ENCODE measurements around the gene GATB. TPM values are rescaled to one million over a fixed set of nuclear protein-coding genes. Genes with fewer than 3 reads are reported as not detected.

The GATB gene
- total RNA-seq, 1 experiment from 2014 or later = 22.7 TPM

GRCh38 chr4:151652841-151653547, 107.8 kb downstream of the GATB start:
- DNase-seq (ENCODE audit: low spot score) = no peak

- no peak for DNase-seq (ENCODE audit: low spot score)
Measured at GRCh38 chr4:151651496-151651895, 109.3 kb downstream of the GATB start.

GRCh38 chr4:151649479-151649878, 111.3 kb downstream of the GATB start:
- DNase-seq (ENCODE audit: low spot score) = no peak

GRCh38 chr4:151646322-151646721, 114.5 kb downstream of the GATB start:
- no peak for DNase-seq (ENCODE audit: low spot score)

- peak; percentile 48 for DNase-seq (ENCODE audit: low spot score)
Measured at GRCh38 chr4:151644622-151645021, 116.2 kb downstream of the GATB start.

- no peak for DNase-seq (ENCODE audit: low spot score)
Measured at GRCh38 chr4:151643564-151643963, 117.2 kb downstream of the GATB start.

- peak; percentile 18 for DNase-seq (ENCODE audit: low spot score)
Measured at GRCh38 chr4:151641983-151642382, 118.8 kb downstream of the GATB start.

- DNase-seq (ENCODE audit: low spot score) = peak; percentile 93
Measured at GRCh38 chr4:151641167-151641566, 119.6 kb downstream of the GATB start.

- no peak for DNase-seq (ENCODE audit: low spot score)
Measured at GRCh38 chr4:151640381-151640780, 120.4 kb downstream of the GATB start.

GRCh38 chr4:151638295-151638858, 122.4 kb downstream of the GATB start:
- DNase-seq (ENCODE audit: low spot score) = no peak

GRCh38 chr4:151631349-151631748, 129.5 kb downstream of the GATB start:
- DNase-seq (ENCODE audit: low spot score) = no peak

GRCh38 chr4:151629097-151629783, 131.6 kb downstream of the GATB start:
- no peak for DNase-seq (ENCODE audit: low spot score)

- no peak for DNase-seq (ENCODE audit: low spot score)
Measured at GRCh38 chr4:151628001-151628608, 132.7 kb downstream of the GATB start.

- DNase-seq (ENCODE audit: low spot score) = no peak
Measured at GRCh38 chr4:151627491-151627890, 133.3 kb downstream of the GATB start.

GRCh38 chr4:151626751-151627150, 134.1 kb downstream of the GATB start:
- DNase-seq (ENCODE audit: low spot score) = no peak

- DNase-seq (ENCODE audit: low spot score) = no peak
Measured at GRCh38 chr4:151626228-151626627, 134.6 kb downstream of the GATB start.

GRCh38 chr4:151624626-151625565, 135.9 kb downstream of the GATB start:
- no peak for DNase-seq (ENCODE audit: low spot score)

All from H4 (cell line).